UCSD-AML1 (cell line): Measurements from ENCODE around the gene ERMP1.
A peak's percentile ranks its signal among the peaks of the same experiment; 100 is the strongest.
"Not testable (repeated sequence)": the region's sequence is repeated elsewhere in the genome, so short reads cannot be mapped to it uniquely, and the experiment has no call there.

ENCODE experiments used
- DNase-seq: peaks from one replicate; lab custom pipeline; 2025; ENCODE audit not compliant: unreplicated experiment; lab: John Stamatoyannopoulos, UW

ERMP1 gene

DNA sequence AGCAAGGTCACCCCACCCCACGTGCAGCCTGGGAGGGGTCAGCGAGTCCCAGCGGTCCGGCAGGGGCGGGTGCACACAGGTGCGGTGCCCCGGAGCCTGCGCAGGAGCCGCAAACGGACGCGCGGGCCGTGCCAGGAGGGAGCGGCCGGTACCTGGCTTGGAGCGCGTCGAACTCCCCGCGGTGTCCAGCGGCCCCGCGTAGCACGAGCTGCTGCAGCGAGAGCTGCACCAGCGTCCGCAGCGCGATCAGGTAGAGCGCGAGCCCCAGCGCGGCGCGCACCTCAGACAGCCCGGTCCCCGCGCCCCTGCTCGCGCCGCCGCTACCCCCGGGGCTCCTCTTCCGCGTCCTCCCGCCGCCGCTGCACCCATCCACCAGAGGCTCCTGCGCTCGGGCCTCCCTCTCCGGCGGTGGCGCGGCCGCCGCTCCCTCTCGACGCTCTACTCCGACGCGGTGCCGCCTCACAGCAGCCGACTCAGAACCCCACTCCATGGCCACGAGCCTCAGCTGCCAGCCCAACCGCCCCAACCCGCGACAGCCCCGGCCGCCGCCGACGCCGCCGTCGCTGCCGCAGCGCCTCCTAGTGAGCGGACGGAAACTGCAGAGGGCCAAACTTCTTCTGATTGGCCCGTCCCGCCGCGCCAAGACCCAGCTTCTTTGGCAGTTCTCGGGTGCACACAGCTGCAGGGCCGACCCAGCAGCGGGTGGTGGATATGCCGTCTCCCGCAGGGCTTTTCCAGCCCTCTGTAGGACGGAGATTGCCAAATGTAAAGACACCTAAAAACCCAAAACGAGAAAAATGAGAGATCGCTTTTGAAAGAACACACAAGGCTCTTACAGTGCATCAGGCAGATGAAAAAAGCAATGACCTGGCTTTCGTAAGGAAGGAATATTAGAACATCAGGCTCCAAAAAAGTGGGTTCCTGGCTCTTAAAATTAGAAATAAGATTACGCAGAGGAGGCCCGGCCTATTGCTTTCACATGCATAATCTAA lies at the start of gene ERMP1:
Gene ERMP1, minus strand, starts transcription at position 580 of the 992 bp plus-strand sequence. Its CDS starts 90 bp downstream, at position 490.
- peak; percentile 88 for DNase-seq

- DNase-seq = not testable (repeated sequence)
Observed at GRCh38 chr9:5882244-5883012, 49.5 kb upstream of the ERMP1 start.

- no peak for DNase-seq
Observed at GRCh38 chr9:5879419-5880181, 46.7 kb upstream of the ERMP1 start.

DNA sequence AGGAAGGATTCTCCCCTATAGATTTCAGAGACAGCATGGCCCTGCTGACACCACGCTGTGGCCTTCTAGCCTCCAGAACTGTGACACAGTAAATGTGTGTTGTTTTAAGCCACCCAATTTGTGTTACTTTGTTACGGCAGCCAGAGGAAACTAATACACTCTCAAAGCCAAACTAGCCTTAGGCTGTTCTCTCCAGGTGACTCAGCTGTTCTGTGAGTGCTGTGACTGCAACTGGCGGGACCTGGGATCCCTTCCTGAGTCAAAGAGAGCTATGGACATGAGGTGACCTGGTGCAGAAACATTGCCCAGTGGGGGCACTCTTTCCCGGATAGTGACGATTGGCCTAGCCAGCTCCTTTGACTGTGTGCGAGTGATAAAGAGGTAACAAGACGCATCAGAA lies 43.8 kb upstream of the ERMP1 start:
- no peak for DNase-seq

GRCh38 chr9:5876026-5876425 lies 43.1 kb upstream of the ERMP1 start:
- no peak for DNase-seq

DNA sequence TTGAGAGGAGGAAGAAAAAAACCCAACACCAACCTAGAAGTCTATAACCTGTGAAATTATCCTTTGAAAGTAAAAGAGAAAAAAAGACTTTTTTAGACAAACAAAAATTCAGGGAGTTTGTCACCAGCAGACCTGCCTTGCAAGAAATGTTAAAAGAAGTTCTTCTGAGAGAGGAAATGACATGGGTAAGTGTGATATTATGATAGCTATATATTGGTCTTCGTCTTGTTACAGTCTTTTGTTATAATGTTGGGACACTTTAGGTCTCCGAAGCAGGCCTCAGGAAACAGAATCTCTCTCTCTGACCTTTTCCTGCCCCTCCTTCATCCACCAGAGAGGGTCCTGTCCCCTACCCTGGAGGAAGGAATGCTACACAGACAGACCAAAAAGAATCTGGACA lies 41.1 kb upstream of the ERMP1 start:
- no peak for DNase-seq

- no peak for DNase-seq
Observed at GRCh38 chr9:5873439-5873838, 40.5 kb upstream of the ERMP1 start.

GRCh38 chr9:5872511-5872910 lies 39.6 kb upstream of the ERMP1 start:
- no peak for DNase-seq

GRCh38 chr9:5871785-5872184 lies 38.9 kb upstream of the ERMP1 start:
- no peak for DNase-seq

DNA sequence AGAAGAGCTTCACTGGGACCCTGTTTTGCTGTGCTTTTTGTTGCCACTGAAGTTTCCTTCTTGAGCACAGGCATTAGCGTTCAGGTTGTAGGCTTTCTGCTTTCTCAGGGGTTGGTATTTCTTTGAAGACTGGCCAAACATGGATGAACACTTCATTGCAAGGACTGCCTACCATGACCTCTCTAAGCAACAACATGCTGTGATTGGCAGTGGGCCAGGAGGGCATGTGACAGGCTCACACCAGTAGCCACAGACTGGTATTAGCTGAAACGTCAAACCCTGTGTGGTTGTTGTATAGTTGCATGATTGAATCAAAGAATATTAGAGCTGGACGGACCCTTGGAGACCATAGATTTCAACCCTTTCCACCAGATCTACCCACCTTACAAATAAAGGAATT lies 37.8 kb upstream of the ERMP1 start:
- DNase-seq = no peak

DNA sequence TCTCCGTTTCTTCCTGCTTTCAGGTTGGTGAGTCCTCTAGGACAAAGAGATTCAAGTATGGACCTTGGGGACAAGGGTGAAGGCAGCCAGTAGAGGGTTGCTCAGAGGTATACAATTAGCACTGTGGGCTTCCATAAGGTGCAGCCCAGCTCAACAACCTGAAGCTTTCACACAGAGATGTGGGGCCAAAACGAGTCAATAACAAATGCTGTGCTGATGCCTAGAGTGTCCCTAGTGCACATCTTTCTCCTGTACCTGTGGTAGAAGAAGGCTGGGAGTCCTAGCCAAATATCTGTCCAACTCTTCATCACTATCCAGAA lies 37.1 kb upstream of the ERMP1 start:
- DNase-seq = no peak

DNA sequence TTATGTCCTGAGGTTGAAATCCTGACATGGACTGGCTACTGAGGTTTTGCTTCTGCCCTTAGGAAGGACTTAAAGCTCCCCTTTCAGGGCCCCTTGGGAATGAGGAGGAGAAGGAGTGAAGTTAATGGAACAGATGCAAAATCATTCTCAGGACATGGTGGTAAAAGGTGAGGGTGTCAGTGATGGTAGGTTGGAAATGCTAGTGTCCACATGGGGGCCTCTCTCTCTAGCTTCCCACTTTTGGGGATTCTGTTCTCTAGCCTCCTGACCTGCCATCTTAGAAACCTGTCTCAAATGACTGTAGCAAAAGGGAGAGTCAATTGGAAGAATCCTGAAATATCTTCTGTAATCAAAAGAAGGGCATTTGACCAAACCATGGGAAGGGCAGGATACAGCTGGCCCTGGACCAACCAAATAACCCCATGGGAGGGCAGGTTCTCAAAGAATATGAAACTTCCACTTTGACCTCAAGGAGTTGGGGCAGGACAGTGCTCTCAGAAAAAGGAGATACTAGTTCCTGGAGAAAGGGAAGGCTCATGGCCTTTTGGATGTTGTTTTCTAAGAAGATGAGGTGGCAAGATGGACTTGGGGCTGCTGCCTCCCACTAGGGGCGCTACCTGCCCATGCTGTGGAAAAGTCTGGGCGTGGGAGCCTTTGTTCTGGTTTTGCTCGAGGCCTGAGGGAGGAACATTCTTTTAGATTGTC lies 36.5 kb upstream of the ERMP1 start:
- no peak for DNase-seq

GRCh38 chr9:5868235-5868634 lies 35.3 kb upstream of the ERMP1 start:
- DNase-seq = no peak

- no peak for DNase-seq
Observed at GRCh38 chr9:5866685-5867084, 33.8 kb upstream of the ERMP1 start.

- no peak for DNase-seq
Observed at GRCh38 chr9:5866272-5866671, 33.4 kb upstream of the ERMP1 start.

DNA sequence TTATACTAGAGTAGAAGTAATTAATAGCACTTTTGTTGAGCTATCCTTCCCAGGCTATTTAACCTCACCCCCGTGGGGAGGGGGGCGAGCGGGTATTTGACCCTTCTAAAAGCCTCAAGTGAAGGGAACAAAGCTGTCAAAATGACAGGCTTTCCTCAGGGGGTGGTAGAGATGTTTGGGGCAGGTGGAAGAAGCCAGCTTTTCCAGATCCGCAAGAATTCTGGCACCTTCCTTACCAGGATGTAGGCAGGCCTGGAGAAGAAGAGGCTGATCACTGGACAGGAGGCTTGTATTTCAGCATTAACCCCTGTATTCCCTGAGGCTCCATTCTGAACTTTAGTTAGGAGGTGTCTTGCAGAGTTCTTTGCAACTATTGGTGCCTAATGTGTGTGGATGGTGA lies 31.5 kb upstream of the ERMP1 start:
- DNase-seq = no peak

DNA sequence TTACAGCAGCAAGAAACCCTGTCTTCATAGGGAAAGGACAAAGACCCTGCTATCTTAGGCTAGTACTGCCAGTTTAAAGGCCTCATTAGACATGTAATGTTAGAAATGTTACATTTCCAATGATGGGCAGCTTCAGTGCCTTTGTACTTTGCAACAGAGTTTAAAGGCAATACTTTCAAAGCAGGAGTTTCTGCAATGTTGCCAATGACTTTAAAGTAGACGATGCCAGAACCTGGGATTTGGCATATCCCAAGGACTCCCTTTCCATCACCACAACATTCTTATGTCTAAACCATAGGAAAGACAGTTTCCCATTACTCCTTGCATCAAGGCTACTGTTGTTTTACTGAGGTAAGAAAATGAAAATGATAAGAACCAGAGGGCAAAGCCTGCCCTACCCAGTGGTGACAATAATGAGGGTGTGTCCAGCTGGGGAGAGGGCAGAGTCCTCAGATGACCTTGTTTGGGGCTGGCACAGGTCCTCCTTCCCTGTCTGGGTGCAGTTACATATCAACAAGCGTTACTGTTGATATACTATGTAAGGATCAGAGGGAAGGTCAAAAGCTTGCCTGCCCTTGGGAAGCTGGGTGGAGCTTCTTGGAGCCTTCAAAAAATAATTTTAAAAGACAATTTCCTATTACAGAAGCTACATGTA lies 30.3 kb upstream of the ERMP1 start:
- no peak for DNase-seq

- DNase-seq = no peak
Observed at GRCh38 chr9:5858833-5859232, 25.9 kb upstream of the ERMP1 start.

- DNase-seq = no peak
Observed at GRCh38 chr9:5857928-5858327, 25.0 kb upstream of the ERMP1 start.

DNA sequence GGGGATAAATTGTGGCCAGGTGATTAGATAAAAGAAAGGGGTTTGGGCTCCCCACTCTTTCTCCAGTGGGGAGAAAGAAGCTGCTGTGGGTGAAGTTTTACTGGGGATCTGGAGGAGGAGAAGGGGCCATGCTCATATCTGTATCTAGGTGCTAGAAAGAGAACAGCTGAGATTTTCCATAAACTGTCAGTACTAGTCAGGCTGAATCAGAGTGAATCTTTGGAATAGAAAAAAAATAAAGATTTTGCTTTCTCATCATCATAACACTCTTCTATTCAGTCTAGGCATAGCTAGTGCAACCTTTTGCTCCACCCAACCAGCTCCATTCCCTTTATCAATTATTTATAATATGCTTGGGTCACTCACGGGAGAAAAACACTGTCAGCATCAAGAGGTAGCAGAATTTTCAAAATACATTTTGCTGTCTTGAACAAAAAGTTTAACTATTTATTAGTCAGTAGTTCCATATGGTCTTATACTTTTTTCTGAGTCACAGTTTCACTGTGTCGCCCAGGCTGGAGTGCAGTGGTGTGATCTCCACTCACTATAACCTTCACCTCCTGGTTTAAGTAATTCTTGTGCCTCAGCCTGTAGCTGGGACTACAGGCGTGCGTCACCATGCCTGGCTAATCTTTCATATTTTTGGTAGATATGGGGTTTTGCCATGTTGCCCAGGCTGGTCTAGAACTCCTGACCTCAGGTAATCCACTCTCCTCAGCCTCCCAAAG lies 21.3 kb upstream of the ERMP1 start:
- DNase-seq = no peak
